Tibial artery (tissue), 4 donors: Measurements from ENCODE around the gene ROBO1.
"Not testable (repeated sequence)": the region's sequence is repeated elsewhere in the genome, so short reads cannot be mapped to it uniquely, and the experiment has no call there.

Experiments used
- DNase-seq, 2 donors: peaks; one replicate each; pipeline ENCODE4 v3.0.0-alpha.2; 2019
- H3K27ac ChIP-seq, 2 donors: fragments of 200-600 bp; sonication (generic) in 1 of 2; 1 replicate in 1 of 2; 2 replicates in 1 of 2; pipeline ENCODE4 v1.5.1; 2018 to 2019; ENCODE audit warnings: mild to moderate bottlenecking in 1 of 2
- H3K27me3 ChIP-seq, 2 donors: fragments of 200-600 bp; sonication (generic) in 1 of 2; one replicate each; pipeline versions ENCODE4 v1.5.1 to v1.6.0; 2016 to 2019
- H3K36me3 ChIP-seq, 3 donors: fragments of 200-600 bp; sonication (generic) in 2 of 3; one replicate each; pipeline ENCODE4 v1.5.1; 2016 to 2019; ENCODE audit warnings: mild to moderate bottlenecking in 2 of 3
- H3K4me1 ChIP-seq, 4 donors: fragments of 200-600 bp; sonication (generic) in 2 of 4; 1 replicate in 3 of 4; 2 replicates in 1 of 4; pipeline ENCODE4 v1.5.1; 2016 to 2019
- H3K4me3 ChIP-seq, 2 donors: fragments of 200-600 bp; sonication (generic) in 1 of 2; 1 replicate in 1 of 2; 2 replicates in 1 of 2; pipeline ENCODE4 v1.5.1; 2018 to 2019; ENCODE audit warnings: mild to moderate bottlenecking in 2 of 2
- H3K9me3 ChIP-seq, 3 donors: fragments of 200-600 bp; sonication (generic) in 1 of 3; one replicate each; pipeline ENCODE4 v1.5.1; 2016 to 2019
- intact Hi-C: fragments of 100-400 bp; cut with DNase I; formaldehyde crosslinking; loops from one replicate; pipeline ENCODE4 v1.15.0; 2023; ENCODE audit warnings: low total_unique reads
- TF ChIP-seq, protein P1 (sequence below), 2 experiments: fragments of 200-600 bp in 1 of 2; fragments of 450-650 bp in 1 of 2; IDR thresholded peaks; one replicate each; pipeline ENCODE4 v1.5.1; 2017 to 2019; ENCODE audit warnings: antibody characterized with exemption in 2 of 2, mild to moderate bottlenecking in 1 of 2, moderate library complexity in 1 of 2

ROBO1 gene

DNA sequence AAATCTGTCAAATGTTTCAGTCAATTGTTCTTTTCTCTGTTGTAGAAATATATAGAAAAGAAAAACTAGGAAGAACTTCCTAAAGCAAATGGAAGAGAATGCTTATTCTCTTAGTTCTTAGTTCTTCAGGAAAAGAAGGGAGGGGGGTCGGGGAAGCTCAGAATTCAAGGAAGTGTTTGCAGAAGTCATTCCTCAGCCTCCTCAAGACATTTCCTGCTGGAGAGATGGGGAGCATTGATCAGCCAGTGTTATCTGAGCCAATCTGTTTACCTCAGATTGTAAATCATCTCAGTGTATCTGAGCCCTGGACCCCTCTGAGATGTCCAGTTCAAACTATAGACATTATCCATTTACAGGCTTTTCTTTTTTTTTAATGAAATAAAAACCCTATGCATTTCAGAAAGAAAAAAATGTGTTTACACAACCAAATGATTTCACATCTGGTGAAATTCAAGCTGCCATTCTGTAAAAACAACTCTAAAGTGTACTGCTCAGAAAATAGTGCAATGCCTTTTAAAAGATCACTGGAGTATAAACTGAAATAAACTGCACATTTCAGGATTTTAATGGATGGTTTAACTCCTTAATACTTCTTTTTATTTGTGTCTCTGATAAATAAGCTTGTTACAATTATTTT, 460.7 kb downstream of the ROBO1 start:
- TF ChIP-seq, protein P1, sequence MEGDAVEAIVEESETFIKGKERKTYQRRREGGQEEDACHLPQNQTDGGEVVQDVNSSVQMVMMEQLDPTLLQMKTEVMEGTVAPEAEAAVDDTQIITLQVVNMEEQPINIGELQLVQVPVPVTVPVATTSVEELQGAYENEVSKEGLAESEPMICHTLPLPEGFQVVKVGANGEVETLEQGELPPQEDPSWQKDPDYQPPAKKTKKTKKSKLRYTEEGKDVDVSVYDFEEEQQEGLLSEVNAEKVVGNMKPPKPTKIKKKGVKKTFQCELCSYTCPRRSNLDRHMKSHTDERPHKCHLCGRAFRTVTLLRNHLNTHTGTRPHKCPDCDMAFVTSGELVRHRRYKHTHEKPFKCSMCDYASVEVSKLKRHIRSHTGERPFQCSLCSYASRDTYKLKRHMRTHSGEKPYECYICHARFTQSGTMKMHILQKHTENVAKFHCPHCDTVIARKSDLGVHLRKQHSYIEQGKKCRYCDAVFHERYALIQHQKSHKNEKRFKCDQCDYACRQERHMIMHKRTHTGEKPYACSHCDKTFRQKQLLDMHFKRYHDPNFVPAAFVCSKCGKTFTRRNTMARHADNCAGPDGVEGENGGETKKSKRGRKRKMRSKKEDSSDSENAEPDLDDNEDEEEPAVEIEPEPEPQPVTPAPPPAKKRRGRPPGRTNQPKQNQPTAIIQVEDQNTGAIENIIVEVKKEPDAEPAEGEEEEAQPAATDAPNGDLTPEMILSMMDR (IDR thresholded peaks at IDR 0.05), result no peak
- Histone ChIP-seq H3K27ac (no peak overlapping the region), H3K9me3 (no peaks in the 10 kb centered on the region), H3K4me1 (no peaks in the 10 kb centered on the region), H3K4me3 (no peak overlapping the region), H3K36me3 (no peaks in the 10 kb centered on the region), H3K27me3 (no peaks in the 10 kb centered on the region)
- DNase-seq, result no peak
- intact Hi-C loops, result no loop called here

DNA sequence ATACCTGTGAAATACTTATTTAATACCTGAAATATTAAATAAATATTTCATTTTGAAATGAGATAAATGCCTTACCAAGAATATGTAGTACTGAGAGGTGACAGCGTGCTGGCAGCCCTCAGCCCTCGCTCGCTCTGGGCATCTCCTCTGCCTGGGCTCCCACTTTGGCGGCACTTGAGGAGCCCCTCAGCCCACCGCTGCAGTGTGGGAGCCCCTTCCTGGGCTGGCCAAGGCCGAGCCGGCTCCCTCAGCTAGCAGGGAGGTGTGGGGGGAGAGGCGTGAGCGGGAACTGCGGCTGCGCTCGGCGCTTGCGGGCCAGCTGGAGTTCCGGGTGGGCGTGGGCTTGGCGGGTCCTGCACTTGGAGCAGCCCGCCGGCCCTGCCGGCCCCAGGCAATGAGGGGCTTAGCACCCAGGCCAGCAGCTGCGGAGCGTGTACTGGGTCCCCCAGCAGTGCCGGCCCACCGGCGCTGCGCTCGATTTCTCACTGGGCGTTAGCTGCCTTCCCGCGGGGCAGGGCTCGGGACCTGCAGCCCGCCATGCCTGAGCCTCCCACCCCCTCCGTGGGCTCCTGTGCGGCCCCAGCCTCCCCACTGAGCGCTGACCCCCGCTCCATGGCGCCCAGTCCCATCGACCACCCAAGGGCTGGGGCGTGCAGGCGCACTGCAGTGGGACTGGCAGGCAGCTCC, 467.7 kb downstream of the ROBO1 start:
- H3K4me1 ChIP-seq, H3K4me3 ChIP-seq, H3K9me3 ChIP-seq, H3K36me3 ChIP-seq, H3K27ac ChIP-seq, H3K27me3 ChIP-seq, intact Hi-C loops: not testable (repeated sequence)
- peak in 1 of 2 donors; percentile 55 for DNase-seq

DNA sequence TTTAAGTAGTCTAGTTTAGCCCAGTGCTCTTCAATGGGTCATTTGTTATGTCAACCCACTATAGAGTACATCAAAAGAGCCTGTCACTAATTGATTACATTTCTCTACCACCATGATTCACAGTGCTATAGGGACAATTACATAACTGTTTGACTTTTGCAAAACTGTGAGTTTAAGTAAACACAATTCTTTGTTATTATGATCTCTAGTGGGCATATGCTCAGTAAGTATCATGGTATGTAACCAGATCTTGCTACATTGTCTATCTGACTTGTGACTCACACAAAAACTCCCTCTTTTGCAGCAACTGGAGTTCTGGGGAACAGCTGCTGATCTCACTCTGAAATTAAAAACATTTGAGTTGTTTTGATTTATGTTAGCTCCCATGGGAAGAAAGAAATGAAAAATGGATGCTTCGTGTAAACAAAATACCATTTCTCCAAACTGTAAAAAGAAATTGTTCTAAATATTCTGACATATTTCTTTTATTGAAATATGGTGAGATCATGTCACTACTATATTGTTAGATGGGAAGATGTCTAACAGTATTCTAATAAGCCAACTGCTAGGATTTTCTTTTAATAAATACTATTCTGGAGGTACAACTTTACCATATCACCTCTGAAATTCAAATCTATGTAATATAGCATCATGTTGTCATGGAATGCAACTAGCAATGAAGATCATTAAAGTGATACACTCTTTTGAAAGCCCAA, 470.4 kb downstream of the ROBO1 start:
- Histone ChIP-seq H3K36me3 (no peaks in the 10 kb centered on the region), H3K9me3 (no peaks in the 10 kb centered on the region), H3K4me1 (peaks cover 0 to 2% (median 0%) of the 10 kb centered on the region in 4 donors), H3K27ac (no peak overlapping the region), H3K27me3 (no peaks in the 10 kb centered on the region), H3K4me3 (no peak overlapping the region)
- intact Hi-C loops, result no loop called here
- TF ChIP-seq, protein P1 (IDR thresholded peaks at IDR 0.05), result no peak
- DNase-seq, result no peak

DNA sequence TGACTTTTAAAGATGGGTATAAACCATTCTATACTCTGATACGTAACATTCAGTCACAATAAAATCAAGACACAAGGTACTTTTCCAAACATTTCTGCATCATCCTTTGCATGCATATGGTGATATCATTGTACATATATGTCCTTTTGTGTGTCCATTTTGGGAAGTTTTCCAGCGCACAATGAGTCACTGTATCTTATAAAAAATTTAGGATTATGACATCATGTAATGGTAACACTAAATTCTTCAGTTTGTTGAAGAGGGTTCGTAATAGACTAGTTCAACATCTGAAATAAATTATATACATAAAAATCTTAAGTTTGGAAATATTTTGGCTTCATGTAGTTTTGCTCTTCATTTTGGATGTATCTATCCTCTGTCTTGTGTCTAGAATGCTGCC, 480.9 kb downstream of the ROBO1 start:
- H3K27me3 ChIP-seq, result no peaks in the 10 kb centered on the region
- TF ChIP-seq, protein P1 (IDR thresholded peaks at IDR 0.05), result no peak
- no peaks in the 10 kb centered on the region for H3K9me3 ChIP-seq
- no peaks in the 10 kb centered on the region for H3K36me3 ChIP-seq
- H3K4me3 ChIP-seq, result no peak overlapping the region
- H3K27ac ChIP-seq, result no peak overlapping the region
- no peaks in the 10 kb centered on the region for H3K4me1 ChIP-seq
- intact Hi-C loops, result no loop called here
- DNase-seq, result no peak

DNA sequence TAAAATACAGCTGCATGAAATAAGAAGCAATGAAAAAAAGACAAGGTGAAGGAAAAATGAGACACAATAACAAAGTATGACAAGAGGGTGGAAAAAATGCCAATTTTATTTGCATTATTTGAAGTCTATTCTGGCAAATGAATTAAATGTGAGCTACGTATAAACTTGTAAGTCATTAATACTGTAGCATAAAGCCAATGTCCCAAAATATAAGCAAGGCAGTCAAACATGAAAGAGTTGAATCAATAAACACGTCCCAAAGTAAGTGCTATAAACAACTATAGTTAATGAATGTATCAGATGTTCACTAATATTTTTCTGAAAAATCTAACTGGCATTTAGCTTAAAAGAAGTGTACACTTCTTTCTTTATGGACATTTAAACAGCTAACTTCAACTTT, 481.9 kb downstream of the ROBO1 start:
- intact Hi-C loops, result no loop called here
- Histone ChIP-seq H3K9me3 (no peaks in the 10 kb centered on the region), H3K4me3 (no peak overlapping the region), H3K4me1 (no peaks in the 10 kb centered on the region), H3K27ac (no peak overlapping the region), H3K27me3 (no peaks in the 10 kb centered on the region), H3K36me3 (no peaks in the 10 kb centered on the region)
- no peak for DNase-seq
- TF ChIP-seq, protein P1 (IDR thresholded peaks at IDR 0.05), result no peak

DNA sequence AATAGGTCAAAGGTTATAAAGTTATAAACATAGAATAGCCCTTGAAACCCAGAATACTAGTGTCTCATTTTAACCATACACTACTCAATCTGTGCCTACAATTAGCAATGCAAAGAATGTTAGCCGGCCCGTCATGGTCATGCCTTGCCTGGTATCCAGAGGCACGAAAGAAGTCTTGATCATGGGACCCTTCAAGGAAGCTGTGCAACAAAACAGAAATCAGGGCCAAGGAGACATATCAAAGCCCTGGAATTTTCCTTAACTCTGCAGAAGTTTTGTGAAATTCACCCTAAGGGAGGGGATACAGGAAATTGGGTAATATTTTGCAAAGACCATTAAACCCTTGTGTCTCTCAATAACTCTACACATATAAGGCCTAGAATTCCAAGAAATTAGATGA, 482.4 kb downstream of the ROBO1 start:
- TF ChIP-seq, protein P1 (IDR thresholded peaks at IDR 0.05), result no peak
- intact Hi-C loops, result no loop called here
- H3K27me3 ChIP-seq, result no peaks in the 10 kb centered on the region
- DNase-seq, result no peak
- no peak overlapping the region for H3K4me3 ChIP-seq
- no peaks in the 10 kb centered on the region for H3K9me3 ChIP-seq
- H3K36me3 ChIP-seq, result no peaks in the 10 kb centered on the region
- no peaks in the 10 kb centered on the region for H3K4me1 ChIP-seq
- no peak overlapping the region for H3K27ac ChIP-seq
